ENCODE data around the gene DNAJC19. TPM values are rescaled to one million over a fixed set of nuclear protein-coding genes. Genes with fewer than 3 reads are reported as not detected.

Gene DNAJC19
- total RNA-seq (30.3 and 53.8 TPM in 2 replicates), polyA plus RNA-seq (86.0 and 94.9 TPM in 2 replicates)

GRCh38 chr3:180989291-180990163 lies at the start of gene DNAJC19:
Gene DNAJC19, minus strand, starts transcription at chr3:180989736. Its CDS starts 134 bp downstream, at chr3:180989602.
- Histone ChIP-seq H3K79me2 (peaks cover 21% of the 10 kb centered on the region), H3K36me3 (replicated peaks; ENCODE audit: insufficient read depth, low read depth) (no peaks in the 10 kb centered on the region), H3K27me3 (no peaks in the 10 kb centered on the region), H3K9me3 (ENCODE audit: low read depth) (no peaks in the 10 kb centered on the region), H3K4me1 (ENCODE audit: insufficient read depth) (peaks cover 9% of the 10 kb centered on the region), H4K20me1 (ENCODE audit: insufficient read depth, poor library complexity, severe bottlenecking) (no peaks in the 10 kb centered on the region), H3K9me2 (replicated peaks; ENCODE audit: insufficient read depth) (no peaks in the 10 kb centered on the region), H3K27ac (peak within 1 kb of the TSS; percentile 82), H3K4me3 (peak within 1 kb of the TSS; percentile 73), H3K4me2 (peak within 1 kb of the TSS; percentile 79), H2AFZ (peak within 1 kb of the TSS; percentile 88)
- TF ChIP-seq EZH2 (IDR thresholded peaks at IDR 0.05; ENCODE audit: borderline replicate concordance) (no peak), CTCF (IDR thresholded peaks at IDR 0.05; ENCODE audit: poor library complexity) (no peak), EZH2phosphoT487 (IDR thresholded peaks at IDR 0.05; ENCODE audit: low read depth, severe bottlenecking, unreplicated experiment) (no peak)
- DNase-seq (ENCODE audit: low spot score), result peak; percentile 96
- WGBS (ENCODE audit: low lambda C conversion rate, missing lambda C conversion rate), result under 1% methylated on average over 43 of the region's 43 CpGs

GRCh38 chr3:181030948-181031347 lies 41.4 kb upstream of the DNAJC19 start:
- TF ChIP-seq EZH2phosphoT487 (IDR thresholded peaks at IDR 0.05; ENCODE audit: low read depth, severe bottlenecking, unreplicated experiment) (no peak), CTCF (IDR thresholded peaks at IDR 0.05; ENCODE audit: poor library complexity) (no peak), EZH2 (IDR thresholded peaks at IDR 0.05; ENCODE audit: borderline replicate concordance) (no peak)
- no peak overlapping the region for H3K4me2 ChIP-seq
- no peaks in the 10 kb centered on the region for H3K36me3 ChIP-seq (replicated peaks; ENCODE audit: insufficient read depth, low read depth)
- no peak overlapping the region for H3K27ac ChIP-seq
- DNase-seq (ENCODE audit: low spot score), result no peak
- H3K27me3 ChIP-seq, result no peaks in the 10 kb centered on the region
- no peaks in the 10 kb centered on the region for H4K20me1 ChIP-seq (ENCODE audit: insufficient read depth, poor library complexity, severe bottlenecking)
- no peaks in the 10 kb centered on the region for H3K79me2 ChIP-seq
- no peaks in the 10 kb centered on the region for H3K9me2 ChIP-seq (replicated peaks; ENCODE audit: insufficient read depth)
- no peak overlapping the region for H2AFZ ChIP-seq
- H3K4me3 ChIP-seq, result no peak overlapping the region
- H3K4me1 ChIP-seq (ENCODE audit: insufficient read depth), result no peaks in the 10 kb centered on the region
- H3K9me3 ChIP-seq (ENCODE audit: low read depth), result no peaks in the 10 kb centered on the region

- H3K79me2 ChIP-seq, result no peaks in the 10 kb centered on the region
- no peak overlapping the region for H2AFZ ChIP-seq
- H3K4me2 ChIP-seq, result no peak overlapping the region
- H3K4me3 ChIP-seq, result no peak overlapping the region
- H3K9me3 ChIP-seq (ENCODE audit: low read depth), result no peaks in the 10 kb centered on the region
- no peaks in the 10 kb centered on the region for H3K4me1 ChIP-seq (ENCODE audit: insufficient read depth)
- no peaks in the 10 kb centered on the region for H3K9me2 ChIP-seq (replicated peaks; ENCODE audit: insufficient read depth)
- no peaks in the 10 kb centered on the region for H4K20me1 ChIP-seq (ENCODE audit: insufficient read depth, poor library complexity, severe bottlenecking)
- no peak overlapping the region for H3K27ac ChIP-seq
- no peaks in the 10 kb centered on the region for H3K27me3 ChIP-seq
- no peak for TF ChIP-seq CTCF (IDR thresholded peaks at IDR 0.05; ENCODE audit: poor library complexity)
- TF ChIP-seq EZH2phosphoT487 (IDR thresholded peaks at IDR 0.05; ENCODE audit: low read depth, severe bottlenecking, unreplicated experiment), result no peak
- TF ChIP-seq EZH2 (IDR thresholded peaks at IDR 0.05; ENCODE audit: borderline replicate concordance), result no peak
- H3K36me3 ChIP-seq (replicated peaks; ENCODE audit: insufficient read depth, low read depth), result no peaks in the 10 kb centered on the region
- DNase-seq (ENCODE audit: low spot score), result no peak
Observed at GRCh38 chr3:181025204-181025603, 35.7 kb upstream of the DNAJC19 start.
